HCT116 (cell line): ENCODE results near the gene DTYMK. TPM values are rescaled to one million over a fixed set of nuclear protein-coding genes. Genes with fewer than 3 reads are reported as not detected.

ENCODE experiments used
- ATAC-seq: fragments of 200-7000 bp; cut with Tn5 transposase; 2 replicates; pipeline ENCODE4 v1.9.1; 2020; ENCODE audit warnings: mild to moderate bottlenecking, moderate library complexity
- BruUV-seq: library from RNA; stranded (reverse); fragments of 400-500 nt; replicated peaks from 2 replicates; lab custom pipeline; 2021; lab: Mats Ljungman, UMichigan
- CTCF ChIA-PET: fragments of 300-600 bp; sonication (Branson Sonifier 250); formaldehyde crosslinking; loops from one replicate; lab custom pipeline; 2021; ENCODE audit warnings: antibody characterized with exemption; lab: Charles Lee
- POLR2A ChIA-PET: fragments of 300-600, 350-600 bp; sonication (Branson Sonifier 250); formaldehyde crosslinking; loops from one replicate; lab custom pipeline; 2021; ENCODE audit warnings: antibody characterized with exemption; lab: Charles Lee
- RAD21 ChIA-PET, 2 experiments: fragments of 300-600 bp; sonication (Branson Sonifier 250); formaldehyde crosslinking; loops; one replicate each; lab custom pipeline; 2023; ENCODE audit warnings: low total read pairs in 2 of 2; ENCODE audit not compliant: uncharacterized antibody in 2 of 2, unreplicated experiment in 2 of 2, low non-redundant PET in 1 of 2; lab: Charles Lee
- DNase-seq: peaks from one replicate; pipeline ENCODE4 v3.0.0-alpha.2; 2010; ENCODE audit warnings: low read depth, low spot score
- H2AFZ ChIP-seq: fragments of 200-600 bp; shearing (Covaris generic), sonication (generic); 2 replicates; pipeline ENCODE4 v1.6.1; 2017; ENCODE audit warnings: low read depth, mixed run types, mixed read lengths, antibody characterized with exemption, low read length; ENCODE audit not compliant: poor library complexity, severe bottlenecking
- H3K27ac ChIP-seq: 2 replicates; pipeline ENCODE4 v1.5.1; 2012; ENCODE audit warnings: low read depth, low read length
- H3K27me3 ChIP-seq: fragments of 200-600 bp; sonication (generic); 2 replicates; pipeline ENCODE4 v1.6.1; 2016; ENCODE audit warnings: mixed run types, low read length, mixed read lengths; ENCODE audit not compliant: insufficient read depth
- H3K36me3 ChIP-seq, 2 experiments: fragments of 200-500 bp in 1 of 2; fragments of 200-600 bp in 1 of 2; sonication (Bioruptor generic) in 1 of 2; sonication (generic) in 1 of 2; 2 replicates each; pipeline versions ENCODE4 v1.5.1 to v1.6.1; 2014 to 2016; ENCODE audit warnings: low read length in 2 of 2, inconsistent platforms in 1 of 2, mixed read lengths in 1 of 2, mixed run types in 1 of 2; ENCODE audit not compliant: insufficient read depth in 2 of 2, control insufficient read depth in 1 of 2
- H3K4me1 ChIP-seq, 2 experiments: fragments of 200-600 bp in 1 of 2; sonication (generic) in 1 of 2; 2 replicates each; pipeline versions ENCODE4 v1.5.1 to v1.6.1; 2012 to 2017; ENCODE audit warnings: low read length in 2 of 2, inconsistent platforms in 1 of 2, mild to moderate bottlenecking in 1 of 2, mixed read lengths in 1 of 2, mixed run types in 1 of 2, moderate library complexity in 1 of 2; ENCODE audit not compliant: insufficient read depth in 2 of 2, control insufficient read depth in 1 of 2
- H3K4me2 ChIP-seq: fragments of 200-600 bp; sonication (generic); 2 replicates; pipeline ENCODE4 v1.6.1; 2017; ENCODE audit warnings: mixed run types, low read length, mixed read lengths
- H3K4me3 ChIP-seq, 2 experiments: fragments of 200-600 bp in 1 of 2; sonication (generic) in 1 of 2; replicated peaks in 1 of 2; 2 replicates each; pipeline ENCODE4 v1.5.1; 2011 to 2016; ENCODE audit warnings: low read length in 2 of 2, control low read depth in 1 of 2, low read depth in 1 of 2, mild to moderate bottlenecking in 1 of 2, mixed read lengths in 1 of 2, mixed run types in 1 of 2
- H3K79me2 ChIP-seq: fragments of 200-600 bp; sonication (generic); 2 replicates; pipeline ENCODE4 v1.6.1; 2017; ENCODE audit warnings: mild to moderate bottlenecking, mixed run types, low read length, moderate library complexity, mixed read lengths; ENCODE audit not compliant: insufficient read depth
- H3K9ac ChIP-seq: fragments of 200-600 bp; sonication (generic); 2 replicates; pipeline ENCODE4 v1.6.1; 2016; ENCODE audit warnings: low read length, mixed read lengths
- H3K9me2 ChIP-seq: fragments of 200-600 bp; sonication (generic), shearing (Covaris generic); 2 replicates; pipeline ENCODE4 v1.6.1; 2017; ENCODE audit warnings: mixed run types, mild to moderate bottlenecking, moderate library complexity; ENCODE audit not compliant: insufficient read depth
- H3K9me3 ChIP-seq, 2 experiments: fragments of 200-500 bp in 1 of 2; fragments of 200-600 bp in 1 of 2; sonication (Bioruptor generic) in 1 of 2; sonication (generic) in 1 of 2; 2 replicates each; pipeline ENCODE4 v1.6.1; 2014 to 2017; ENCODE audit warnings: low read length in 2 of 2, mixed read lengths in 2 of 2, inconsistent platforms in 1 of 2, low read depth in 1 of 2, mild to moderate bottlenecking in 1 of 2, mixed run types in 1 of 2, moderate library complexity in 1 of 2; ENCODE audit not compliant: control insufficient read depth in 1 of 2, insufficient read depth in 1 of 2
- H4K20me1 ChIP-seq: fragments of 200-600 bp; sonication (generic), shearing (Covaris generic); 2 replicates; pipeline ENCODE4 v1.6.1; 2017; ENCODE audit warnings: mixed run types, mild to moderate bottlenecking, moderate library complexity; ENCODE audit not compliant: insufficient read depth
- CBX3 ChIP-seq: IDR thresholded peaks from 2 replicates; pipeline ENCODE4 v1.6.1; 2012; ENCODE audit warnings: low read depth
- CTCF ChIP-seq, 3 experiments: fragments of 200-600 bp in 1 of 3; sonication (generic) in 1 of 3; IDR thresholded peaks in 2 of 3; conservative IDR thresholded peaks in 1 of 3; 2 replicates each; pipeline ENCODE4 v1.5.1; 2012 to 2017; ENCODE audit warnings: low read depth in 2 of 3, low read length in 2 of 3, antibody characterized with exemption in 1 of 3, borderline replicate concordance in 1 of 3, control low read depth in 1 of 3, mild to moderate bottlenecking in 1 of 3, mixed read lengths in 1 of 3, mixed run types in 1 of 3, moderate library complexity in 1 of 3; ENCODE audit not compliant: insufficient read depth in 1 of 3
- EGR1 ChIP-seq: IDR thresholded peaks from 2 replicates; pipeline ENCODE4 v1.6.1; 2012; ENCODE audit warnings: low read depth
- ELF1 ChIP-seq: IDR thresholded peaks from 2 replicates; pipeline ENCODE4 v1.6.1; 2012; ENCODE audit warnings: low read depth, borderline replicate concordance
- POLR2AphosphoS5 ChIP-seq: IDR thresholded peaks from 2 replicates; pipeline ENCODE4 v1.6.1; 2011; ENCODE audit warnings: mild to moderate bottlenecking, low read depth, low read length, moderate library complexity
- RAD21 ChIP-seq: IDR thresholded peaks from 2 replicates; pipeline ENCODE4 v1.6.1; 2012; ENCODE audit warnings: low read depth, mild to moderate bottlenecking
- REST ChIP-seq: IDR thresholded peaks from 2 replicates; pipeline ENCODE4 v1.6.1; 2012; ENCODE audit warnings: low read depth
- SP1 ChIP-seq: IDR thresholded peaks from 2 replicates; pipeline ENCODE4 v1.6.1; 2012; ENCODE audit warnings: low read depth
- intact Hi-C: fragments of 100-400 bp; cut with micrococcal nuclease; formaldehyde crosslinking; loops from 2 replicates; pipeline ENCODE4 v1.10.0; 2022
- total RNA-seq: library from RNA; stranded (reverse); gene quantifications from one replicate; pipeline ENCODE4 v1.2.1, GENCODE V29; 2021; ENCODE audit not compliant: unreplicated experiment

Gene DTYMK
- total RNA-seq, 1 experiment from 2014 or later: 83.3 TPM

- DNase-seq (no peak), ATAC-seq (no peak)
- BruUV-seq: no TSS peak
Observed at GRCh38 chr2:241680827-241681599, 5.6 kb downstream of the DTYMK start.

More at GRCh38 chr2:241680827-241681599, 5.6 kb downstream of the DTYMK start:
- intact Hi-C loops: no loop called here
- H2AFZ ChIP-seq: no peak overlapping the region
- H3K79me2 ChIP-seq: peaks cover 60% of the 10 kb centered on the region
- H3K9me3 ChIP-seq: no peaks in the 10 kb centered on the region
- no peak overlapping the region for H3K9ac ChIP-seq
- ChIA-PET CTCF (no interaction called here), RAD21 (no interaction called here), POLR2A (no interaction called here)
- H4K20me1 ChIP-seq: no peaks in the 10 kb centered on the region
- H3K36me3 ChIP-seq: peaks cover 47 to 57% of the 10 kb centered on the region in 2 experiments
- H3K4me2 ChIP-seq: no peak overlapping the region
- peaks cover 3 to 6% of the 10 kb centered on the region in 2 experiments; a peak in 2 of 4 replicates for H3K4me1 ChIP-seq
- no peak overlapping the region for H3K4me3 ChIP-seq
- H3K9me2 ChIP-seq: no peaks in the 10 kb centered on the region
- no peak overlapping the region for H3K27ac ChIP-seq
- TF ChIP-seq SP1 (no peak), RAD21 (no peak), ELF1 (no peak), EGR1 (no peak), CBX3 (no peak), REST (no peak), POLR2AphosphoS5 (no peak), CTCF (IDR thresholded peaks at IDR 0.05 in 2 of 3, conservative IDR thresholded peaks at IDR 0.05 in 1 of 3; ENCODE audit: borderline replicate concordance in 1 of 3, insufficient read depth in 1 of 3, low read depth in 2 of 3, low read length in 2 of 3) (no peak)
- no peaks in the 10 kb centered on the region for H3K27me3 ChIP-seq
